HCT116 (cell line): ENCODE results near the gene OR52R1. TPM values are rescaled to one million over a fixed set of nuclear protein-coding genes. Genes with fewer than 3 reads are reported as not detected.

Source experiments
- ATAC-seq: fragments of 200-7000 bp; cut with Tn5 transposase; 2 replicates; pipeline ENCODE4 v1.9.1; 2020; ENCODE audit warnings: mild to moderate bottlenecking, moderate library complexity
- BruUV-seq: library from RNA; stranded (reverse); fragments of 400-500 nt; replicated peaks from 2 replicates; lab custom pipeline; 2021; lab: Mats Ljungman, UMichigan
- CTCF ChIA-PET: fragments of 300-600 bp; sonication (Branson Sonifier 250); formaldehyde crosslinking; loops from one replicate; lab custom pipeline; 2021; ENCODE audit warnings: antibody characterized with exemption; lab: Charles Lee
- POLR2A ChIA-PET: fragments of 300-600, 350-600 bp; sonication (Branson Sonifier 250); formaldehyde crosslinking; loops from one replicate; lab custom pipeline; 2021; ENCODE audit warnings: antibody characterized with exemption; lab: Charles Lee
- RAD21 ChIA-PET, 2 experiments: fragments of 300-600 bp; sonication (Branson Sonifier 250); formaldehyde crosslinking; loops; one replicate each; lab custom pipeline; 2023; ENCODE audit warnings: low total read pairs in 2 of 2; ENCODE audit not compliant: uncharacterized antibody in 2 of 2, unreplicated experiment in 2 of 2, low non-redundant PET in 1 of 2; lab: Charles Lee
- DNase-seq: peaks from one replicate; pipeline ENCODE4 v3.0.0-alpha.2; 2010; ENCODE audit warnings: low read depth, low spot score
- H2AFZ ChIP-seq: fragments of 200-600 bp; shearing (Covaris generic), sonication (generic); 2 replicates; pipeline ENCODE4 v1.6.1; 2017; ENCODE audit warnings: low read depth, mixed run types, mixed read lengths, antibody characterized with exemption, low read length; ENCODE audit not compliant: poor library complexity, severe bottlenecking
- H3K27ac ChIP-seq: 2 replicates; pipeline ENCODE4 v1.5.1; 2012; ENCODE audit warnings: low read depth, low read length
- H3K27me3 ChIP-seq: fragments of 200-600 bp; sonication (generic); 2 replicates; pipeline ENCODE4 v1.6.1; 2016; ENCODE audit warnings: mixed run types, low read length, mixed read lengths; ENCODE audit not compliant: insufficient read depth
- H3K36me3 ChIP-seq, 2 experiments: fragments of 200-500 bp in 1 of 2; fragments of 200-600 bp in 1 of 2; sonication (Bioruptor generic) in 1 of 2; sonication (generic) in 1 of 2; 2 replicates each; pipeline versions ENCODE4 v1.5.1 to v1.6.1; 2014 to 2016; ENCODE audit warnings: low read length in 2 of 2, inconsistent platforms in 1 of 2, mixed read lengths in 1 of 2, mixed run types in 1 of 2; ENCODE audit not compliant: insufficient read depth in 2 of 2, control insufficient read depth in 1 of 2
- H3K4me1 ChIP-seq, 2 experiments: fragments of 200-600 bp in 1 of 2; sonication (generic) in 1 of 2; 2 replicates each; pipeline versions ENCODE4 v1.5.1 to v1.6.1; 2012 to 2017; ENCODE audit warnings: low read length in 2 of 2, inconsistent platforms in 1 of 2, mild to moderate bottlenecking in 1 of 2, mixed read lengths in 1 of 2, mixed run types in 1 of 2, moderate library complexity in 1 of 2; ENCODE audit not compliant: insufficient read depth in 2 of 2, control insufficient read depth in 1 of 2
- H3K4me2 ChIP-seq: fragments of 200-600 bp; sonication (generic); 2 replicates; pipeline ENCODE4 v1.6.1; 2017; ENCODE audit warnings: mixed run types, low read length, mixed read lengths
- H3K4me3 ChIP-seq, 2 experiments: fragments of 200-600 bp in 1 of 2; sonication (generic) in 1 of 2; replicated peaks in 1 of 2; 2 replicates each; pipeline ENCODE4 v1.5.1; 2011 to 2016; ENCODE audit warnings: low read length in 2 of 2, control low read depth in 1 of 2, low read depth in 1 of 2, mild to moderate bottlenecking in 1 of 2, mixed read lengths in 1 of 2, mixed run types in 1 of 2
- H3K79me2 ChIP-seq: fragments of 200-600 bp; sonication (generic); 2 replicates; pipeline ENCODE4 v1.6.1; 2017; ENCODE audit warnings: mild to moderate bottlenecking, mixed run types, low read length, moderate library complexity, mixed read lengths; ENCODE audit not compliant: insufficient read depth
- H3K9ac ChIP-seq: fragments of 200-600 bp; sonication (generic); 2 replicates; pipeline ENCODE4 v1.6.1; 2016; ENCODE audit warnings: low read length, mixed read lengths
- H3K9me2 ChIP-seq: fragments of 200-600 bp; sonication (generic), shearing (Covaris generic); 2 replicates; pipeline ENCODE4 v1.6.1; 2017; ENCODE audit warnings: mixed run types, mild to moderate bottlenecking, moderate library complexity; ENCODE audit not compliant: insufficient read depth
- H3K9me3 ChIP-seq, 2 experiments: fragments of 200-500 bp in 1 of 2; fragments of 200-600 bp in 1 of 2; sonication (Bioruptor generic) in 1 of 2; sonication (generic) in 1 of 2; 2 replicates each; pipeline ENCODE4 v1.6.1; 2014 to 2017; ENCODE audit warnings: low read length in 2 of 2, mixed read lengths in 2 of 2, inconsistent platforms in 1 of 2, low read depth in 1 of 2, mild to moderate bottlenecking in 1 of 2, mixed run types in 1 of 2, moderate library complexity in 1 of 2; ENCODE audit not compliant: control insufficient read depth in 1 of 2, insufficient read depth in 1 of 2
- H4K20me1 ChIP-seq: fragments of 200-600 bp; sonication (generic), shearing (Covaris generic); 2 replicates; pipeline ENCODE4 v1.6.1; 2017; ENCODE audit warnings: mixed run types, mild to moderate bottlenecking, moderate library complexity; ENCODE audit not compliant: insufficient read depth
- ATF3 ChIP-seq: IDR thresholded peaks from 2 replicates; pipeline ENCODE4 v1.6.1; 2012
- CBX3 ChIP-seq: IDR thresholded peaks from 2 replicates; pipeline ENCODE4 v1.6.1; 2012; ENCODE audit warnings: low read depth
- CTCF ChIP-seq, 3 experiments: fragments of 200-600 bp in 1 of 3; sonication (generic) in 1 of 3; IDR thresholded peaks in 2 of 3; conservative IDR thresholded peaks in 1 of 3; 2 replicates each; pipeline ENCODE4 v1.5.1; 2012 to 2017; ENCODE audit warnings: low read depth in 2 of 3, low read length in 2 of 3, antibody characterized with exemption in 1 of 3, borderline replicate concordance in 1 of 3, control low read depth in 1 of 3, mild to moderate bottlenecking in 1 of 3, mixed read lengths in 1 of 3, mixed run types in 1 of 3, moderate library complexity in 1 of 3; ENCODE audit not compliant: insufficient read depth in 1 of 3
- EGR1 ChIP-seq: IDR thresholded peaks from 2 replicates; pipeline ENCODE4 v1.6.1; 2012; ENCODE audit warnings: low read depth
- JUND ChIP-seq: IDR thresholded peaks from 2 replicates; pipeline ENCODE4 v1.6.1; 2012
- MAX ChIP-seq: IDR thresholded peaks from 2 replicates; pipeline ENCODE4 v1.6.1; 2012
- POLR2AphosphoS5 ChIP-seq: IDR thresholded peaks from 2 replicates; pipeline ENCODE4 v1.6.1; 2011; ENCODE audit warnings: mild to moderate bottlenecking, low read depth, low read length, moderate library complexity
- RAD21 ChIP-seq: IDR thresholded peaks from 2 replicates; pipeline ENCODE4 v1.6.1; 2012; ENCODE audit warnings: low read depth, mild to moderate bottlenecking
- SIN3A ChIP-seq: IDR thresholded peaks from 2 replicates; pipeline ENCODE4 v1.6.1; 2012; ENCODE audit warnings: low read depth
- SP1 ChIP-seq: IDR thresholded peaks from 2 replicates; pipeline ENCODE4 v1.6.1; 2012; ENCODE audit warnings: low read depth
- TCF7L2 ChIP-seq: IDR thresholded peaks from 2 replicates; pipeline ENCODE4 v1.7.0; 2011; ENCODE audit warnings: borderline replicate concordance, inconsistent platforms; ENCODE audit not compliant: insufficient read depth, insufficient read length; ENCODE audit errors: extremely low read depth
- YY1 ChIP-seq: IDR thresholded peaks from 2 replicates; pipeline ENCODE4 v1.6.1; 2011; ENCODE audit warnings: low read length, low read depth, moderate library complexity, mild to moderate bottlenecking; ENCODE audit not compliant: insufficient replicate concordance; ENCODE audit errors: extremely low read depth
- ZFX ChIP-seq: fragments of 450-650 bp; IDR thresholded peaks from 2 replicates; pipeline ENCODE4 v1.6.1; 2017
- intact Hi-C: fragments of 100-400 bp; cut with micrococcal nuclease; formaldehyde crosslinking; loops from 2 replicates; pipeline ENCODE4 v1.10.0; 2022
- total RNA-seq: library from RNA; stranded (reverse); gene quantifications from one replicate; pipeline ENCODE4 v1.2.1, GENCODE V29; 2021; ENCODE audit not compliant: unreplicated experiment

Gene OR52R1
- total RNA-seq, 1 experiment from 2014 or later = not detected

GRCh38 chr11:4825132-4825531 is 21.0 kb upstream of the OR52R1 start:
- RAD21 ChIA-PET = no interaction called here
- H3K4me1 ChIP-seq = no peaks in the 10 kb centered on the region
- intact Hi-C loops = no loop called here
- TF ChIP-seq CBX3 (no peak), ZFX (no peak), MAX (no peak), SIN3A (no peak), EGR1 (no peak), CTCF (IDR thresholded peaks at IDR 0.05 in 2 of 3, conservative IDR thresholded peaks at IDR 0.05 in 1 of 3; ENCODE audit: borderline replicate concordance in 1 of 3, insufficient read depth in 1 of 3, low read depth in 2 of 3, low read length in 2 of 3) (no peak), SP1 (no peak), YY1 (no peak), POLR2AphosphoS5 (no peak), ATF3 (no peak), RAD21 (no peak), TCF7L2 (no peak), JUND (no peak)
- CTCF ChIA-PET = no interaction called here
- no peak overlapping the region for H2AFZ ChIP-seq
- DNase-seq (no peak), ATAC-seq (no peak)
- no peak overlapping the region for H3K4me3 ChIP-seq
- no TSS peak for BruUV-seq
- no peaks in the 10 kb centered on the region for H4K20me1 ChIP-seq
- H3K27me3 ChIP-seq = peaks cover 22% of the 10 kb centered on the region
- no peak overlapping the region for H3K4me2 ChIP-seq
- no peak overlapping the region for H3K9ac ChIP-seq
- H3K9me3 ChIP-seq = no peaks in the 10 kb centered on the region
- H3K36me3 ChIP-seq = no peaks in the 10 kb centered on the region
- POLR2A ChIA-PET = no interaction called here
- H3K27ac ChIP-seq = no peak overlapping the region
- no peaks in the 10 kb centered on the region for H3K79me2 ChIP-seq
- no peaks in the 10 kb centered on the region for H3K9me2 ChIP-seq
